Hepatocyte (in vitro differentiated cells): ENCODE results near the gene LRP1B. TPM values are rescaled to one million over a fixed set of nuclear protein-coding genes. Genes with fewer than 3 reads are reported as not detected.

Experiments
- DNase-seq: peaks from one replicate; pipeline ENCODE4 v3.0.0-alpha.2; 2016; ENCODE audit warnings: low spot score
- H2AFZ ChIP-seq: fragments of 200-600 bp; sonication (generic); 2 replicates; pipeline ENCODE4 v1.6.0; 2016; ENCODE audit warnings: antibody characterized with exemption, mild to moderate bottlenecking
- H3K27ac ChIP-seq: fragments of 200-600 bp; sonication (generic); 2 replicates; pipeline ENCODE4 v1.5.1; 2016; ENCODE audit warnings: mild to moderate bottlenecking
- H3K27me3 ChIP-seq: fragments of 200-600 bp; sonication (generic); 2 replicates; pipeline ENCODE4 v1.6.1; 2016
- H3K36me3 ChIP-seq: fragments of 200-600 bp; sonication (generic); replicated peaks from 2 replicates; pipeline ENCODE4 v1.5.1; 2016; ENCODE audit warnings: low read depth; ENCODE audit not compliant: insufficient read depth
- H3K4me1 ChIP-seq: fragments of 200-600 bp; sonication (generic); 2 replicates; pipeline ENCODE4 v1.5.1; 2016; ENCODE audit warnings: mild to moderate bottlenecking, moderate library complexity; ENCODE audit not compliant: insufficient read depth
- H3K4me2 ChIP-seq: fragments of 200-600 bp; sonication (generic); 2 replicates; pipeline ENCODE4 v1.6.0; 2016
- H3K4me3 ChIP-seq: fragments of 200-600 bp; sonication (generic); 2 replicates; pipeline ENCODE4 v1.5.1; 2016; ENCODE audit warnings: mild to moderate bottlenecking
- H3K79me2 ChIP-seq: fragments of 200-600 bp; sonication (generic); 2 replicates; pipeline ENCODE4 v1.6.0; 2017; ENCODE audit warnings: mild to moderate bottlenecking
- H3K9me2 ChIP-seq: fragments of 200-600 bp; sonication (generic); replicated peaks from 2 replicates; pipeline ENCODE4 v1.6.0; 2017; ENCODE audit warnings: mild to moderate bottlenecking; ENCODE audit not compliant: insufficient read depth
- H3K9me3 ChIP-seq: fragments of 200-600 bp; sonication (generic); 2 replicates; pipeline ENCODE4 v1.5.1; 2016; ENCODE audit warnings: low read depth, mild to moderate bottlenecking
- H4K20me1 ChIP-seq: fragments of 200-600 bp; sonication (generic); 2 replicates; pipeline ENCODE4 v1.6.0; 2016; ENCODE audit warnings: mild to moderate bottlenecking; ENCODE audit not compliant: insufficient read depth, poor library complexity, severe bottlenecking
- CTCF ChIP-seq: fragments of 200-600 bp; sonication (generic); IDR thresholded peaks from 2 replicates; pipeline ENCODE4 v1.5.1; 2016; ENCODE audit warnings: antibody characterized with exemption, mild to moderate bottlenecking; ENCODE audit not compliant: poor library complexity
- EZH2 ChIP-seq: fragments of 200-600 bp; sonication (generic); IDR thresholded peaks from 2 replicates; pipeline ENCODE4 v1.6.1; 2016; ENCODE audit warnings: antibody characterized with exemption, mild to moderate bottlenecking, borderline replicate concordance
- EZH2phosphoT487 ChIP-seq: fragments of 200-600 bp; sonication (generic); IDR thresholded peaks from one replicate; pipeline ENCODE4 v1.6.1; 2018; ENCODE audit warnings: antibody characterized with exemption, mild to moderate bottlenecking, low read depth, moderate library complexity; ENCODE audit not compliant: unreplicated experiment, severe bottlenecking
- WGBS: methylation state at CpG from one replicate; pipeline ENCODE4 v1.1.6; 2016; ENCODE audit warnings: low lambda C conversion rate; ENCODE audit errors: missing lambda C conversion rate; 5-methylcytosine and 5-hydroxymethylcytosine counted together
- polyA plus RNA-seq: library from polyadenylated mRNA; unstranded; fragments of >200 nt; fragmentation: Nextera tagmentation; extraction: Ambion mirVana; gene quantifications from 2 replicates; pipeline ENCODE4 v1.2.1, GENCODE V29; 2016
- total RNA-seq: library from RNA; depleted of rRNA; stranded (reverse); fragments of >200 nt; gene quantifications from 2 replicates; pipeline ENCODE4 v1.2.3, GENCODE V29; 2014

The LRP1B gene
- total and polyA plus RNA-seq, 2 experiments from 2014 or later, result 0.65 to 2.0 TPM

GRCh38 chr2:141517180-141517851 is 613.5 kb downstream of the LRP1B start:
- Histone ChIP-seq H3K27ac (no peak overlapping the region), H3K36me3 (no peaks in the 10 kb centered on the region), H4K20me1 (no peaks in the 10 kb centered on the region), H3K4me2 (no peak overlapping the region), H3K27me3 (no peaks in the 10 kb centered on the region), H3K79me2 (no peaks in the 10 kb centered on the region), H3K4me3 (no peak overlapping the region), H3K4me1 (no peaks in the 10 kb centered on the region), H3K9me3 (no peaks in the 10 kb centered on the region), H2AFZ (no peak overlapping the region), H3K9me2 (no peaks in the 10 kb centered on the region)
- no peak for DNase-seq
- TF ChIP-seq EZH2, result no peak
- WGBS, result 59% methylated on average over 4 of the region's 5 CpGs

GRCh38 chr2:141515931-141516330 is 614.9 kb downstream of the LRP1B start:
- Histone ChIP-seq H3K4me1 (no peaks in the 10 kb centered on the region), H3K9me3 (no peaks in the 10 kb centered on the region), H2AFZ (no peak overlapping the region), H3K36me3 (no peaks in the 10 kb centered on the region), H3K4me2 (no peak overlapping the region), H3K79me2 (no peaks in the 10 kb centered on the region), H3K9me2 (no peaks in the 10 kb centered on the region), H3K27ac (no peak overlapping the region), H3K27me3 (no peaks in the 10 kb centered on the region), H3K4me3 (no peak overlapping the region), H4K20me1 (no peaks in the 10 kb centered on the region)
- no peak for DNase-seq
- TF ChIP-seq EZH2phosphoT487 (no peak), EZH2 (no peak), CTCF (no peak)

DNA sequence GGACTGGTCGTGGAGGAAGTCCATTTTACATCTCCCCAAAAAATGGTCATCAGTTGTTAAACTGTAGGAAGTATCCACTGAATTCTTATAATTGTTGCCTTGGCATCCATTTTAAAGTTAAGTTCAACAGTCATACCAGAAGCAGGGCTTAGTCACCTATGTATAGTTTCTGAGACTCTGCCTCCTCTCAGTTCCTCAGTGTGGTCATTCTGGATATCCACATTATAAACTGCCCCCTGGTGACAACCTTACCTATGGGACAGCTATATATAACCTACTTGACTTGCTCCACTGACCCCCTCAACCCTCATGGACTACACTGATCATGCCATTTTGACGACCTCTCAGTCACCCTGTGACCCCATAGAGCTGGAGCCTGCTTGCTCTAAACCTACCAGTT is 617.0 kb downstream of the LRP1B start:
- H3K27ac ChIP-seq, result no peak overlapping the region
- no peaks in the 10 kb centered on the region for H3K4me1 ChIP-seq
- no peaks in the 10 kb centered on the region for H3K27me3 ChIP-seq
- no peaks in the 10 kb centered on the region for H3K9me2 ChIP-seq
- WGBS, result 46% methylated on average over 2 of the region's 2 CpGs
- no peaks in the 10 kb centered on the region for H3K79me2 ChIP-seq
- no peaks in the 10 kb centered on the region for H3K36me3 ChIP-seq
- no peak overlapping the region for H3K4me2 ChIP-seq
- no peak overlapping the region for H3K4me3 ChIP-seq
- DNase-seq, result no peak
- TF ChIP-seq EZH2phosphoT487, result no peak
- TF ChIP-seq EZH2, result no peak
- TF ChIP-seq CTCF, result no peak
- no peak overlapping the region for H2AFZ ChIP-seq
- H3K9me3 ChIP-seq, result no peaks in the 10 kb centered on the region
- no peaks in the 10 kb centered on the region for H4K20me1 ChIP-seq

DNA sequence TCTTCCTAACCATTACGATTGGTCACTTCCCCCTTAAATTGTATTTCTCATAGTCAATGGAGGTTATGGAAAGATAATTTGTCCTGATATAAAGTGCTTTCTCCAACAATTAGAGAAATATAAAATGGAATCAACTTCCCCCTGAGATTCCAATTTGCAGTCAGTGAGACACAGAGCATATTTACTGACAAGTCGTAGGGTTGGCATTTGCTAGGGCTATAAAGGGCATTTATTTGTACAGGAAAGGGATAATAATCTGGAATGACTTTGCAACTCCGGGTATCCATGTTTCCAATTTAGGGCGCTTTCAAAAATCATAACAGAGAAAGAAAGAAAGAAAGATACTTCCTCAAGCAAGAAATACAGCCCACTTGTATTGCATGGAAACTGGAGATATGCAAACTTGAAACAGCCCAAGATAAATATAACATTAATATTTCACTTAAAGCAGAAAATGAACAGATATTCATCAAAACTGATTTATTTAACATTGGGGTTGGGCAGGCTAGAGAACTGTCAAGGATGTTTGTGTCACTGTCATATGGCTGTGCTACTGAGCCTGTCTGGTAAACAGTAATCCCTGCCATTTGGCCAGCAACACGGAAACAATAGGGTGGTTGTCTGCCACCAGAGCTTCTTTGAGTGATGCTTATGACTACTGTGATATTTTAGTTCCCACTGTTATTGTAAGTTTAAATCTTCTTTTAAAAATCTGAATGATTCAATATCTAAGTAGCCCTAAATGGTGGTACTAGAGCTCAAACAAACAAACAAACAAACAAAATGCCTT is 621.8 kb downstream of the LRP1B start:
- H3K4me3 ChIP-seq, result no peak overlapping the region
- H3K9me2 ChIP-seq, result no peaks in the 10 kb centered on the region
- no peak overlapping the region for H2AFZ ChIP-seq
- no peaks in the 10 kb centered on the region for H3K27me3 ChIP-seq
- no peak for TF ChIP-seq CTCF
- no peak overlapping the region for H3K4me2 ChIP-seq
- no peaks in the 10 kb centered on the region for H3K9me3 ChIP-seq
- no peak overlapping the region for H3K27ac ChIP-seq
- no peaks in the 10 kb centered on the region for H3K79me2 ChIP-seq
- 45% methylated on average over 5 of the region's 5 CpGs for WGBS
- DNase-seq, result no peak
- no peaks in the 10 kb centered on the region for H3K4me1 ChIP-seq
- H3K36me3 ChIP-seq, result no peaks in the 10 kb centered on the region
- no peaks in the 10 kb centered on the region for H4K20me1 ChIP-seq
